Heart left ventricle (tissue), 16 donors: ENCODE data around the gene PCP2. TPM values are rescaled to one million over a fixed set of nuclear protein-coding genes. Genes with fewer than 3 reads are reported as not detected.

Experiments
- ATAC-seq, 4 donors: fragments of 200-7000 bp; cut with Tn5 transposase; one replicate each; pipeline ENCODE4 v1.9.1; 2020 to 2022; ENCODE audit warnings: moderate library complexity in 4 of 4, mild to moderate bottlenecking in 3 of 4, moderate number of reproducible peaks in 1 of 4
- DNase-seq, 5 donors: peaks; one replicate each; pipeline ENCODE4 v3.0.0-alpha.2; 2020
- H3K27ac ChIP-seq, 12 donors: fragments of 200-600 bp; sonication (generic) in 4 of 12; one replicate each; pipeline versions ENCODE4 v1.5.0 to v1.8.0; 2016 to 2022; ENCODE audit warnings: mild to moderate bottlenecking in 2 of 12
- H3K27me3 ChIP-seq, 9 donors: fragments of 200-600 bp; sonication (generic) in 2 of 9; one replicate each; pipeline versions ENCODE4 v1.5.1 to v1.8.0; 2016 to 2022; ENCODE audit warnings: mild to moderate bottlenecking in 3 of 9
- H3K36me3 ChIP-seq, 9 donors: fragments of 200-600 bp; sonication (generic) in 2 of 9; one replicate each; pipeline versions ENCODE4 v1.5.0 to v1.8.0; 2018 to 2022; ENCODE audit warnings: mild to moderate bottlenecking in 2 of 9
- H3K4me1 ChIP-seq, 12 donors: fragments of 200-600 bp; sonication (generic) in 4 of 12; one replicate each; pipeline versions ENCODE4 v1.5.0 to v1.8.0; 2016 to 2022; ENCODE audit warnings: mild to moderate bottlenecking in 3 of 12
- H3K4me3 ChIP-seq, 12 donors: fragments of 200-600 bp; sonication (generic) in 4 of 12; one replicate each; pipeline versions ENCODE4 v1.5.0 to v1.8.0; 2017 to 2022; ENCODE audit warnings: mild to moderate bottlenecking in 9 of 12, moderate library complexity in 4 of 12
- H3K9me3 ChIP-seq, 12 donors: fragments of 200-600 bp; sonication (generic) in 4 of 12; one replicate each; pipeline versions ENCODE4 v1.5.0 to v1.8.0; 2016 to 2022; ENCODE audit warnings: mild to moderate bottlenecking in 1 of 12
- CTCF ChIP-seq, 12 donors: fragments of 200-600 bp; sonication (generic) in 4 of 12; IDR thresholded peaks; one replicate each; pipeline versions ENCODE4 v1.5.0 to v1.8.0; 2018 to 2022; ENCODE audit warnings: antibody characterized with exemption in 12 of 12, mild to moderate bottlenecking in 5 of 12
- POLR2A ChIP-seq, 2 donors: fragments of 450-650 bp; IDR thresholded peaks; one replicate each; pipeline ENCODE4 v1.6.1; 2017; ENCODE audit warnings: antibody characterized with exemption in 2 of 2, mild to moderate bottlenecking in 2 of 2, moderate library complexity in 2 of 2
- WGBS, 4 donors: extraction: QIAGEN DNeasy Blood & Tissue Kit in 2 of 4; methylation state at CpG; one replicate each; pipeline versions ENCODE4 v1.1.5 to v1.1.7; 2013 to 2018; 5-methylcytosine and 5-hydroxymethylcytosine counted together
- intact Hi-C, 10 donors: fragments of 100-400 bp; cut with DNase I; formaldehyde crosslinking; loops; one replicate each; pipeline versions ENCODE4 v1.11.1 to v1.14.2; 2022
- polyA plus RNA-seq, 2 donors: library from polyadenylated mRNA; stranded (reverse); fragments of 200-250 nt; gene quantifications; one replicate each; pipeline ENCODE4 v1.2.3, GENCODE V29; 2013
- total RNA-seq, 9 donors: library from RNA; depleted of rRNA in 2 of 9; stranded (reverse); fragments of >200 nt in 2 of 9; fragmentation: NEBNext Ultra II Directional in 3 of 9; extraction: Animal tissue kit (Norgen Biotek cat#: 25700) in 3 of 9; gene quantifications; one replicate each; pipeline versions ENCODE4 v1.1.0 to v1.2.4, GENCODE V29; 2016 to 2023
- donor health status: ischemic (EF 13 %, LVEDD 7.1; RV severe dilation, severe dysfunction).
- donor health status: healthy with polysubstance abuse.
- donor health status: DM: no; HTN: yes; CAD: no.
- donor health status: DM: no; HTN: no; CAD: no.
- donor health status: ischemic (EF 25% LVEDD 6.9; RV normal size, moderate dysfunction).
- donor health status: ischemic (EF 25% LVEDD 5.7; RV mildly dilated, moderate dysfunction).
- donor health status: healthy.
- donor health status: DM: yes; HTN: yes; CAD: no.
- donor health status: ischemic (EF 35%, LVEDD 5.7; RV mildly dilated, moderate dysfunction).
- donor health status: nonischemic (EF 11% LVEDD 7.7; RV severe dilation, severe dysfunction).
- donor health status: DM: yes; HTN: yes; CAD: no.
- donor health status: PGD.
- donor health status: ischemic (EF 29% LVEDD 5.4; RV normal size, mild dysfunction).
- donor health status: nonischemic (EF 23%, LVEDD 6.1; RV moderate dilation, normal function).

The PCP2 gene
- total and polyA plus RNA-seq, 11 donors = 0.54 to 3.0 (median 1.3) TPM

- DNase-seq (no peak), ATAC-seq (no peak)
- H3K36me3 ChIP-seq = peaks cover 0 to 70% (median 50%) of the 10 kb centered on the region in 9 donors
These were observed 13.7 kb downstream of the PCP2 start for GRCh38 chr19:7619671-7620441.

GRCh38 chr19:7618771-7619510, 14.6 kb downstream of the PCP2 start:
- DNase-seq = no peak
- Histone ChIP-seq H3K27me3 (no peaks in the 10 kb centered on the region), H3K27ac (peak overlapping the region in 4 of 12 donors; percentile 2 to 56 (median 34)), H3K36me3 (peaks cover 0 to 60% (median 48%) of the 10 kb centered on the region in 9 donors), H3K4me3 (no peak overlapping the region), H3K9me3 (no peaks in the 10 kb centered on the region), H3K4me1 (peaks cover 0 to 14% (median 0%) of the 10 kb centered on the region in 12 donors)
- intact Hi-C loops = no loop called here
- TF ChIP-seq CTCF (IDR thresholded peaks at IDR 0.05) (no peak), POLR2A (IDR thresholded peaks at IDR 0.05) (no peak)
- peak in 3 of 4 donors; percentile 13 to 63 (median 50) for ATAC-seq
- 59 to 73% (median 67%) methylated on average over 16 to 21 of the region's 21 CpGs for WGBS, 4 donors

More at GRCh38 chr19:7619671-7620441, 13.7 kb downstream of the PCP2 start:
- Histone ChIP-seq H3K27ac (peak overlapping the region in 1 of 12 donors; percentile 56), H3K4me3 (no peak overlapping the region), H3K4me1 (peaks cover 0 to 14% (median 0%) of the 10 kb centered on the region in 12 donors), H3K27me3 (no peaks in the 10 kb centered on the region), H3K9me3 (no peaks in the 10 kb centered on the region)
- intact Hi-C loops = no loop called here
- TF ChIP-seq POLR2A (IDR thresholded peaks at IDR 0.05) (no peak), CTCF (IDR thresholded peaks at IDR 0.05) (no peak)
- 94 to 95% (median 94%) methylated on average over 33 to 48 of the region's 48 CpGs for WGBS, 4 donors

GRCh38 chr19:7618348-7618747, 15.2 kb downstream of the PCP2 start:
- 50 to 72% (median 60%) methylated on average over 4 of the region's 4 CpGs for WGBS, 4 donors
- intact Hi-C loops = no loop called here
- TF ChIP-seq CTCF (IDR thresholded peaks at IDR 0.05) = no peak
- no peak for TF ChIP-seq POLR2A (IDR thresholded peaks at IDR 0.05)
- peak overlapping the region in 3 of 12 donors; percentile 2 to 56 (median 43) for H3K27ac ChIP-seq
- H3K4me1 ChIP-seq = peaks cover 0 to 14% (median 0%) of the 10 kb centered on the region in 12 donors
- ATAC-seq (peak in 1 of 4 donors; percentile 12), DNase-seq (peak in 1 of 5 donors; percentile 19)
- H3K27me3 ChIP-seq = no peaks in the 10 kb centered on the region
- H3K4me3 ChIP-seq = no peak overlapping the region
- no peaks in the 10 kb centered on the region for H3K9me3 ChIP-seq
- peaks cover 0 to 55% (median 43%) of the 10 kb centered on the region in 9 donors for H3K36me3 ChIP-seq

GRCh38 chr19:7617735-7618134, 15.8 kb downstream of the PCP2 start:
- ATAC-seq = no peak
- Histone ChIP-seq H3K36me3 (peaks cover 0 to 48% (median 37%) of the 10 kb centered on the region in 9 donors), H3K27ac (no peak overlapping the region), H3K9me3 (no peaks in the 10 kb centered on the region), H3K4me3 (no peak overlapping the region), H3K27me3 (no peaks in the 10 kb centered on the region), H3K4me1 (peaks cover 0 to 14% (median 0%) of the 10 kb centered on the region in 12 donors)
- 93 to 100% (median 94%) methylated on average over 4 to 28 of the region's 28 CpGs for WGBS, 4 donors
- peak in 1 of 5 donors; percentile 17 for DNase-seq
- intact Hi-C loops = no loop called here
- TF ChIP-seq POLR2A (IDR thresholded peaks at IDR 0.05) (no peak), CTCF (IDR thresholded peaks at IDR 0.05) (no peak)
